ENCODE results near the gene HEG1.
"Not testable (repeated sequence)": the region's sequence is repeated elsewhere in the genome, so short reads cannot be mapped to it uniquely, and the experiment has no call there.

HEG1 gene

DNA sequence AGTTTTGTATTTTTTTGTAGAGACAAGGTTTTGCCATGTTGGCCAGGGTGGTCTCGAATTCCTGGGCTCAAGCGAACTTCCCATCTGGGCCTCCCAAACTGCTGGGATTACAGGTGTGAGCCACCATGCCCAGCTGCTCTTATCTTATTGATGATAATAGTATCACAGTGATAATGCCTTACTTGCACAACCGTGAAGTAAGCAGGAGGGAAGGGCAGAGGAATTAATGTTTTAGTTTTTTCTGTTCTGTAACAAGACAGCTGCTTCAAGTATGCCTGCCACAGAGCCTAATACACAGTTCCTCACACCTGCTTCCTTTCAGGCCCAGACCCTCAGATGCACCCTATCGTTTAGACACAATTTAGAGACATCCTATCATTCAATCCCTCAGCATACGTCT is 95.1 kb downstream of the HEG1 start:
- Histone ChIP-seq H3K36me3 (ENCODE audit: control insufficient read depth in 1 of 2, insufficient read depth in 2 of 2, low read length in 2 of 2) (no peaks in the 10 kb centered on the region), H3K9ac (ENCODE audit: low read depth in 1 of 2, low read length in 2 of 2) (no peak overlapping the region), H3K27ac (ENCODE audit: low read depth, low read length) (peak overlapping the region; percentile 49), H3K9me3 (ENCODE audit: control insufficient read depth in 1 of 2, low read length in 2 of 2) (no peaks in the 10 kb centered on the region), H3K27me3 (ENCODE audit: control insufficient read depth in 1 of 2, insufficient read depth in 2 of 2, low read length in 2 of 2) (no peaks in the 10 kb centered on the region), H3K4me3 (ENCODE audit: low read depth in 1 of 2, low read length in 2 of 2) (no peak overlapping the region), H3K4me1 (ENCODE audit: control insufficient read depth in 1 of 2, insufficient read depth in 2 of 2, low read length in 2 of 2) (peaks cover 36 to 61% of the 10 kb centered on the region in 2 donors)

GRCh38 chr3:124960105-124960504 is 95.7 kb downstream of the HEG1 start:
- no peaks in the 10 kb centered on the region for H3K36me3 ChIP-seq (ENCODE audit: control insufficient read depth in 1 of 2, insufficient read depth in 2 of 2, low read length in 2 of 2)
- H3K9me3 ChIP-seq (ENCODE audit: control insufficient read depth in 1 of 2, low read length in 2 of 2), result no peaks in the 10 kb centered on the region
- no peaks in the 10 kb centered on the region for H3K27me3 ChIP-seq (ENCODE audit: control insufficient read depth in 1 of 2, insufficient read depth in 2 of 2, low read length in 2 of 2)
- H3K9ac ChIP-seq (ENCODE audit: low read depth in 1 of 2, low read length in 2 of 2), result no peak overlapping the region
- no peak overlapping the region for H3K4me3 ChIP-seq (ENCODE audit: low read depth in 1 of 2, low read length in 2 of 2)
- no peak overlapping the region for H3K27ac ChIP-seq (ENCODE audit: low read depth, low read length)
- H3K4me1 ChIP-seq (ENCODE audit: control insufficient read depth in 1 of 2, insufficient read depth in 2 of 2, low read length in 2 of 2), result peaks cover 36 to 55% of the 10 kb centered on the region in 2 donors

DNA sequence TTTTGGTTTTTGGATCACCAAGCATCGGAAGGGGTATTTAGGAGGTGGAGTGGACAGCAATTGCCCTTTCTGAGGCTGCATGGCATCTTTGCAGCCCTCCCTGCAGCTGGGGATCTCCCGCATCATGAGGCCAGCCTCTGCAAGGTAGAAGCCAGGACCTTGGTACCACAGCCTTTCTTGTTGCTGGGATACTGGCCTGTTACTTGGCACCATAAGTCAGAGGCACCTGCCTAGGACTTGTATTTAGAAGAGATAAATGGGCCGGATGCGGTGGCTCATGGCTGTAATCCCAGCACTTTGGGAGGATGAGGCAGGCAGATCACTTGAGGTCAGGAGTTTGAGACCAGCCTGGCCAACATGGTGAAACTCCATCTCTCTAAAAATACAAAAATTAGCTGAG is 97.8 kb downstream of the HEG1 start:
- H3K4me1 ChIP-seq (ENCODE audit: control insufficient read depth in 1 of 2, insufficient read depth in 2 of 2, low read length in 2 of 2), result peaks cover 24 to 40% of the 10 kb centered on the region in 2 donors
- H3K36me3 ChIP-seq (ENCODE audit: control insufficient read depth in 1 of 2, insufficient read depth in 2 of 2, low read length in 2 of 2); H3K9ac ChIP-seq (ENCODE audit: low read depth in 1 of 2, low read length in 2 of 2); H3K4me3 ChIP-seq (ENCODE audit: low read depth in 1 of 2, low read length in 2 of 2); H3K27me3 ChIP-seq (ENCODE audit: control insufficient read depth in 1 of 2, insufficient read depth in 2 of 2, low read length in 2 of 2); H3K9me3 ChIP-seq (ENCODE audit: control insufficient read depth in 1 of 2, low read length in 2 of 2); H3K27ac ChIP-seq (ENCODE audit: low read depth, low read length): not testable (repeated sequence)

GRCh38 chr3:124952282-124952855 is 103.4 kb downstream of the HEG1 start:
- no peaks in the 10 kb centered on the region for H3K27me3 ChIP-seq (ENCODE audit: control insufficient read depth in 1 of 2, insufficient read depth in 2 of 2, low read length in 2 of 2)
- H3K4me1 ChIP-seq (ENCODE audit: control insufficient read depth in 1 of 2, insufficient read depth in 2 of 2, low read length in 2 of 2), result peaks cover 10 to 16% of the 10 kb centered on the region in 2 donors
- peak overlapping the region; percentile 44 for H3K27ac ChIP-seq (ENCODE audit: low read depth, low read length)
- no peak overlapping the region for H3K9ac ChIP-seq (ENCODE audit: low read depth in 1 of 2, low read length in 2 of 2)
- no peaks in the 10 kb centered on the region for H3K36me3 ChIP-seq (ENCODE audit: control insufficient read depth in 1 of 2, insufficient read depth in 2 of 2, low read length in 2 of 2)
- H3K9me3 ChIP-seq (ENCODE audit: control insufficient read depth in 1 of 2, low read length in 2 of 2), result no peaks in the 10 kb centered on the region
- no peak overlapping the region for H3K4me3 ChIP-seq (ENCODE audit: low read depth in 1 of 2, low read length in 2 of 2)

DNA sequence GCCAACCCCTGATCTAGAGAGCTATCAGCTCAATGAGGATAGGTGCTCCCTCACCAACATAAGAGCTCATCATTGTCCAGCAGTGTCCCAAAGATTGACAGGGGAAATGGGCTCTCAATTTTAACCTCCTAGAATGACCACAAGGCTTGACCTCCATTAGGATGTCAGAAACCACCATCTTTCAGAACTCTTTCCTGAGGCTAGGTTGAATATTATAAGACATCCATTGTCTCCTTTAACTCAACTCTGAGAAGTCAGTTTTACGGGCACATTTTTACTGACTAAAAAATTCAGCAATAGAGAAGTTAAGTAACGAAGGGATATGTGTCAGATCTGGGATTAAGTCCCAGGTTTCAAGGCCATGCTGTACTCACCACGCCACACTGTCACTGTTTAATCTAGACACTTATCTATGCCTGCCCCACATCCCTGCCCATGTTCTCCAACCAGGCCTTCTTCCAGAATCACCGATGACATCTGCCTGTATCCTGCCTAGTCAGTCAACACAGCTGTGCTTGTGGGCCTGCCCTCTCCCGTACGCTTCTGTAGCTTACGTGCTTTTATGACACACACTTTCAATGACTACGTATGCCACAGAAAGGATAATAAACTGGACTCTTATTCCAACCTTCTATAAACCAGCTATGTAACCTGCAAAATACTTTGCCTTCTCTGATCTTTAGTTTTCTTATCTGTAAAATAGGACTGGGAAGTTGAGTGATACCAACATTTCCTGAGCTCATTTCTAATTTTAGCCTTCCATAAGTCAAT is 104.1 kb downstream of the HEG1 start:
- peak overlapping the region; percentile 53 for H3K27ac ChIP-seq (ENCODE audit: low read depth, low read length)
- H3K4me1 ChIP-seq (ENCODE audit: control insufficient read depth in 1 of 2, insufficient read depth in 2 of 2, low read length in 2 of 2), result peaks cover 10 to 16% of the 10 kb centered on the region in 2 donors
- peak overlapping the region in 1 of 2 donors; percentile 8 for H3K9ac ChIP-seq (ENCODE audit: low read depth in 1 of 2, low read length in 2 of 2)

GRCh38 chr3:124950026-124950425 is 105.8 kb downstream of the HEG1 start:
- Histone ChIP-seq H3K4me3 (ENCODE audit: low read depth in 1 of 2, low read length in 2 of 2) (no peak overlapping the region), H3K36me3 (ENCODE audit: control insufficient read depth in 1 of 2, insufficient read depth in 2 of 2, low read length in 2 of 2) (no peaks in the 10 kb centered on the region), H3K9ac (ENCODE audit: low read depth in 1 of 2, low read length in 2 of 2) (no peak overlapping the region), H3K4me1 (ENCODE audit: control insufficient read depth in 1 of 2, insufficient read depth in 2 of 2, low read length in 2 of 2) (peaks cover 10 to 16% of the 10 kb centered on the region in 2 donors), H3K27me3 (ENCODE audit: control insufficient read depth in 1 of 2, insufficient read depth in 2 of 2, low read length in 2 of 2) (no peaks in the 10 kb centered on the region), H3K9me3 (ENCODE audit: control insufficient read depth in 1 of 2, low read length in 2 of 2) (no peaks in the 10 kb centered on the region), H3K27ac (ENCODE audit: low read depth, low read length) (no peak overlapping the region)

More for the DNA sequence above, 104.1 kb downstream of the HEG1 start:
- H3K4me3 ChIP-seq (ENCODE audit: low read depth in 1 of 2, low read length in 2 of 2), result no peak overlapping the region
- H3K9me3 ChIP-seq (ENCODE audit: control insufficient read depth in 1 of 2, low read length in 2 of 2), result no peaks in the 10 kb centered on the region
- H3K36me3 ChIP-seq (ENCODE audit: control insufficient read depth in 1 of 2, insufficient read depth in 2 of 2, low read length in 2 of 2), result no peaks in the 10 kb centered on the region
- no peaks in the 10 kb centered on the region for H3K27me3 ChIP-seq (ENCODE audit: control insufficient read depth in 1 of 2, insufficient read depth in 2 of 2, low read length in 2 of 2)

GRCh38 chr3:124942613-124943012 is 113.2 kb downstream of the HEG1 start:
- no peak overlapping the region for H3K4me3 ChIP-seq (ENCODE audit: low read depth in 1 of 2, low read length in 2 of 2)

DNA sequence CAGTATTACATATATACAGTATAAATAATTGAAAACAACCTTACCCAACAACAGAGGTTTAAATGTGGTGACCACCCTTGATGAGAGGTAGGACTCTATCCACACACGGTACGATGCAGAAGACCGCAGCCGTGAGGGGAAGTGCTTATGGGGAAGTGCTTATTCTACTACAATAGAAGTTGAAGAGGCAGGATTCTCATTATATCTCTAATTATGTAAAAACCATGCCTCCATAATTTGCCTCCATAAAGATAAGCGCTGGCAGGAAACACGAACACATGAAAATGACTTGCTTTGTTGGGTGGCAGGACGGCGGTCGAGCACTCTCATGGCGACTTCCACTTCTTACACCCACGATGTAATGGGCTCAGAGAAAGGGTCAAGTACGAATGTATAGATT is 114.0 kb downstream of the HEG1 start:
- H3K27ac ChIP-seq (ENCODE audit: low read depth, low read length), result no peak overlapping the region
- no peaks in the 10 kb centered on the region for H3K9me3 ChIP-seq (ENCODE audit: control insufficient read depth in 1 of 2, low read length in 2 of 2)
- H3K4me3 ChIP-seq (ENCODE audit: low read depth in 1 of 2, low read length in 2 of 2), result no peak overlapping the region
- H3K9ac ChIP-seq (ENCODE audit: low read depth in 1 of 2, low read length in 2 of 2), result no peak overlapping the region
- H3K36me3 ChIP-seq (ENCODE audit: control insufficient read depth in 1 of 2, insufficient read depth in 2 of 2, low read length in 2 of 2), result no peaks in the 10 kb centered on the region
- no peaks in the 10 kb centered on the region for H3K27me3 ChIP-seq (ENCODE audit: control insufficient read depth in 1 of 2, insufficient read depth in 2 of 2, low read length in 2 of 2)
- no peaks in the 10 kb centered on the region for H3K4me1 ChIP-seq (ENCODE audit: control insufficient read depth in 1 of 2, insufficient read depth in 2 of 2, low read length in 2 of 2)

More at GRCh38 chr3:124942613-124943012, 113.2 kb downstream of the HEG1 start:
- no peaks in the 10 kb centered on the region for H3K9me3 ChIP-seq (ENCODE audit: control insufficient read depth in 1 of 2, low read length in 2 of 2)
- H3K27me3 ChIP-seq (ENCODE audit: control insufficient read depth in 1 of 2, insufficient read depth in 2 of 2, low read length in 2 of 2), result no peaks in the 10 kb centered on the region
- H3K9ac ChIP-seq (ENCODE audit: low read depth in 1 of 2, low read length in 2 of 2), result no peak overlapping the region
- H3K27ac ChIP-seq (ENCODE audit: low read depth, low read length), result no peak overlapping the region
- no peaks in the 10 kb centered on the region for H3K4me1 ChIP-seq (ENCODE audit: control insufficient read depth in 1 of 2, insufficient read depth in 2 of 2, low read length in 2 of 2)
- no peaks in the 10 kb centered on the region for H3K36me3 ChIP-seq (ENCODE audit: control insufficient read depth in 1 of 2, insufficient read depth in 2 of 2, low read length in 2 of 2)

DNA sequence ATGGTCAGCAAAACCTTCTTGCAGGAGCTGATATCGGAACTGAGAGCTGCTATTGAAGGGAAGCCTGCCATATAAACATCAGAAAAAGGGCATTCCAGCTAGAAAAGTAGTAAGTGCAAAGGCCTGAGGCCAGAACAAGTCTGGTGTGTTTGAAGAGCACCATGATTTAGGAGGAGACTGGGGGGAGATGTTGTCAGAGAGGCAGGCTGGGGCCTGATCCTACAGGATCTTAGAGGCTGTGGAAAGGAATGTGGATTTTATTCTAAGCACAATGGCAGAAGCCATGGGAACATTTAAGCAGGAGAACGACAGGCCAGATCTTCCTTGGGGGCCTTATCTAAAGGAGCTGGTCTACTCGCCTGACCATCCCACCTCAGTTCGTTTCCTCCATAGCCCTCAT is 116.1 kb downstream of the HEG1 start:
- H3K9ac ChIP-seq (ENCODE audit: low read depth in 1 of 2, low read length in 2 of 2), result no peak overlapping the region
- H3K4me1 ChIP-seq (ENCODE audit: control insufficient read depth in 1 of 2, insufficient read depth in 2 of 2, low read length in 2 of 2), result peaks cover 0 to 16% of the 10 kb centered on the region in 2 donors
- H3K4me3 ChIP-seq (ENCODE audit: low read depth in 1 of 2, low read length in 2 of 2), result no peak overlapping the region
- H3K36me3 ChIP-seq (ENCODE audit: control insufficient read depth in 1 of 2, insufficient read depth in 2 of 2, low read length in 2 of 2), result no peaks in the 10 kb centered on the region
- H3K9me3 ChIP-seq (ENCODE audit: control insufficient read depth in 1 of 2, low read length in 2 of 2), result no peaks in the 10 kb centered on the region
- H3K27me3 ChIP-seq (ENCODE audit: control insufficient read depth in 1 of 2, insufficient read depth in 2 of 2, low read length in 2 of 2), result no peaks in the 10 kb centered on the region
- H3K27ac ChIP-seq (ENCODE audit: low read depth, low read length), result no peak overlapping the region

DNA sequence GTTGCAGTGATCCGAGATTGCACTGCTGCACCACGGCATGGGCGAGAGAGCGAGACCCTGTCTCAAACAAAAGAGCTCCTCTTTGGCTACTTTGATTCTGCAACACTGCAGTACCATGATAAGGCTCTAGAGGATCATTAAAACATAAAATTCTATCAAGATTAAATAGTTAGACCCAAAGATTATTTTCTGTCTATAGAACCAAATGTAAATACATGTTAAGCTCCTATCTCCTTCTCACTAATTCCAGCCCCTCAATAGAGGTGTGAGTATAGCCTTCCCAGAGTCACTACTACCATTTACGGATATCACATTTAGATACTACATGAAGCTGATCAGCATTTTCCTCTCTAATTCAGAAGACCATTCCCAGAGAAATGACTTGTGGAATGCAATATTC is 116.9 kb downstream of the HEG1 start:
- H3K4me3 ChIP-seq (ENCODE audit: low read depth in 1 of 2, low read length in 2 of 2), result no peak overlapping the region
- H3K9me3 ChIP-seq (ENCODE audit: control insufficient read depth in 1 of 2, low read length in 2 of 2), result no peaks in the 10 kb centered on the region
- H3K9ac ChIP-seq (ENCODE audit: low read depth in 1 of 2, low read length in 2 of 2), result no peak overlapping the region
- no peaks in the 10 kb centered on the region for H3K27me3 ChIP-seq (ENCODE audit: control insufficient read depth in 1 of 2, insufficient read depth in 2 of 2, low read length in 2 of 2)
- H3K27ac ChIP-seq (ENCODE audit: low read depth, low read length), result no peak overlapping the region
- H3K36me3 ChIP-seq (ENCODE audit: control insufficient read depth in 1 of 2, insufficient read depth in 2 of 2, low read length in 2 of 2), result no peaks in the 10 kb centered on the region
- H3K4me1 ChIP-seq (ENCODE audit: control insufficient read depth in 1 of 2, insufficient read depth in 2 of 2, low read length in 2 of 2), result peaks cover 0 to 16% of the 10 kb centered on the region in 2 donors

Measured in duodenal mucosa (tissue), 2 donors.